ENCODE results near the gene FEM1A. TPM values are rescaled to one million over a fixed set of nuclear protein-coding genes. Genes with fewer than 3 reads are reported as not detected.

FEM1A gene
- polyA plus RNA-seq, 1 donor from 2014 or later = 8.7 TPM

DNA sequence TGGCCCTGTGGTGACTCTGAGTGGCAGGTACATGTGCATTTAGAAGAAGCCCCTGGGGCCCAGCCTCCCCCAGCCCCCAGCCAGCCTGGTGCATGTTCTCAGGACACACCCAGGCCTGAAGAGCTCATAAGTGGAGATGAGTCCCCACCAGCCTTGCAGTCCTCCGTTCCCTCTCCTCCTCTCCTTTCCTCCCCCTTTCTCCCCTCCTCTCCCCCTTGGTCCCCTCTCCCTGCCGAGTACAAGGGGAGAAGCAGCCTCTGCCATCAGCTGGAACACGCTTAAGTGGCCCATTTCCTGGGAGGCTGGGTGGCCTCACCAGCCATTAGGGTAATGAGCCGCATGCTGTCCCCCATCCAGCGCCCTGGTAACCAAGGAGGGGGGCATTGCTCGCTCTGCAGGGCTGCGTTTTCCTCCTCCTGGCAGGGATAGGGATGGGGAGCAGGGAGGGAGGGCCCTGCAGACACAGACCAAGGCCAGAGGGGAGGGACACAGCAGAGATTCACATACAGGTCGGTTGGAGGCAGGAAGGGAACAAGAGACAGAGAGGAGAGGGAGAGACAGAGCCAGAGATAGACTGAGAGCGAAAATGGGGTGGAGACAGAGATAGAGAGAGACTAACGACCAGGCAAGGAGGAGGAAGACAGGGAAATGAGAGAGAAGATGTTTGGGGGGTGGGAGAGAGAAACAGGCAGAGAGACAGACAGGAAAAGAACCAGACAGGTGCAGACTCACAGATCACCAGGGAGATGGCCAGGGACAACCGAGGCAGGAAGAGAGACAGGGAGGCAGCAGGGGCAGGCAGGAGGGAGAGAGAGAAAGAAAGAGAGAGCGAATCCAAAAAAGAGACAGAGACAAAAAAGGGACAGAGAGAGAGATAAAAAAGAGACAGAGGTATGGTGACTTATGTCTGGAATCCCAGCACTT, 48.5 kb upstream of the FEM1A start:
- Histone ChIP-seq H3K4me2 (ENCODE audit: low read length) (peak overlapping the region; percentile 1), H3K9me2 (ENCODE audit: insufficient read depth, low read length) (no peaks in the 10 kb centered on the region), H4K20me1 (ENCODE audit: insufficient read depth) (no peaks in the 10 kb centered on the region), H3F3A (ENCODE audit: insufficient read depth, low read length, poor library complexity, severe bottlenecking) (no peaks in the 10 kb centered on the region), H3K36me3 (ENCODE audit: insufficient read depth, low read length) (no peaks in the 10 kb centered on the region), H3K4me3 (ENCODE audit: low read length) (peak overlapping the region; percentile 49), H3K9me3 (ENCODE audit: low read length) (no peaks in the 10 kb centered on the region), H3K79me2 (replicated peaks; ENCODE audit: insufficient read depth, low read length) (no peaks in the 10 kb centered on the region), H3K27ac (ENCODE audit: low read length) (peak overlapping the region; percentile 89), H3K27me3 (ENCODE audit: insufficient read depth, low read depth, low read length) (no peaks in the 10 kb centered on the region), H2AFZ (ENCODE audit: low read depth, low read length) (peak overlapping the region; percentile 71), H3K9ac (ENCODE audit: low read length) (peak overlapping the region; percentile 67)
- no peak for TF ChIP-seq EZH2 (IDR thresholded peaks at IDR 0.05; ENCODE audit: borderline replicate concordance, insufficient read depth, low read length, poor library complexity, severe bottlenecking)
- TF ChIP-seq RAD21 (conservative IDR thresholded peaks at IDR 0.05) = peak; percentile 55
- TF ChIP-seq CTCF (IDR thresholded peaks at IDR 0.05; ENCODE audit: poor library complexity, severe bottlenecking) = peak; percentile 16
- TF ChIP-seq SMC3 (conservative IDR thresholded peaks at IDR 0.05; ENCODE audit: poor library complexity) = peak; percentile 57
- no peak for TF ChIP-seq MXI1 (conservative IDR thresholded peaks at IDR 0.05; ENCODE audit: poor library complexity, severe bottlenecking)
- peak; percentile 76 for TF ChIP-seq POLR2AphosphoS5 (IDR thresholded peaks at IDR 0.05)
- TF ChIP-seq REST (IDR thresholded peaks at IDR 0.05; ENCODE audit: borderline replicate concordance) = peak; percentile 83
- peak; percentile 16 for TF ChIP-seq TAF1 (IDR thresholded peaks at IDR 0.05; ENCODE audit: low read depth)
- peak; percentile 72 for TF ChIP-seq EP300 (conservative IDR thresholded peaks at IDR 0.05; ENCODE audit: poor library complexity, severe bottlenecking)

GRCh38 chr19:4744451-4745174, 46.9 kb upstream of the FEM1A start:
- Histone ChIP-seq H3K27ac (ENCODE audit: low read length) (peak overlapping the region; percentile 68), H3K27me3 (ENCODE audit: insufficient read depth, low read depth, low read length) (no peaks in the 10 kb centered on the region), H3K79me2 (replicated peaks; ENCODE audit: insufficient read depth, low read length) (no peaks in the 10 kb centered on the region), H3F3A (ENCODE audit: insufficient read depth, low read length, poor library complexity, severe bottlenecking) (no peaks in the 10 kb centered on the region), H3K9ac (ENCODE audit: low read length) (peak overlapping the region; percentile 21), H3K36me3 (ENCODE audit: insufficient read depth, low read length) (no peaks in the 10 kb centered on the region), H2AFZ (ENCODE audit: low read depth, low read length) (no peak overlapping the region), H3K9me2 (ENCODE audit: insufficient read depth, low read length) (no peaks in the 10 kb centered on the region), H4K20me1 (ENCODE audit: insufficient read depth) (no peaks in the 10 kb centered on the region), H3K4me3 (ENCODE audit: low read length) (no peak overlapping the region), H3K9me3 (ENCODE audit: low read length) (no peaks in the 10 kb centered on the region), H3K4me2 (ENCODE audit: low read length) (no peak overlapping the region)
- TF ChIP-seq REST (IDR thresholded peaks at IDR 0.05; ENCODE audit: borderline replicate concordance) = no peak
- TF ChIP-seq CTCF (IDR thresholded peaks at IDR 0.05; ENCODE audit: poor library complexity, severe bottlenecking) = no peak
- no peak for TF ChIP-seq POLR2AphosphoS5 (IDR thresholded peaks at IDR 0.05)
- TF ChIP-seq RAD21 (conservative IDR thresholded peaks at IDR 0.05) = no peak
- no peak for TF ChIP-seq TAF1 (IDR thresholded peaks at IDR 0.05; ENCODE audit: low read depth)
- no peak for TF ChIP-seq EP300 (conservative IDR thresholded peaks at IDR 0.05; ENCODE audit: poor library complexity, severe bottlenecking)
- no peak for TF ChIP-seq MXI1 (conservative IDR thresholded peaks at IDR 0.05; ENCODE audit: poor library complexity, severe bottlenecking)
- no peak for TF ChIP-seq SMC3 (conservative IDR thresholded peaks at IDR 0.05; ENCODE audit: poor library complexity)
- TF ChIP-seq EZH2 (IDR thresholded peaks at IDR 0.05; ENCODE audit: borderline replicate concordance, insufficient read depth, low read length, poor library complexity, severe bottlenecking) = no peak

Measured in neural cell (in vitro differentiated cells).